Panc1 (cell line): ENCODE measurements around the gene DGCR6L. TPM values are rescaled to one million over a fixed set of nuclear protein-coding genes. Genes with fewer than 3 reads are reported as not detected.
"Not testable (repeated sequence)": the region's sequence is repeated elsewhere in the genome, so short reads cannot be mapped to it uniquely, and the experiment has no call there.

Experiments
- ATAC-seq: fragments of 200-7000 bp; cut with Tn5 transposase; 2 replicates; pipeline ENCODE4 v1.9.1; 2020; ENCODE audit warnings: mild to moderate bottlenecking, moderate library complexity
- BruUV-seq: library from RNA; stranded (reverse); fragments of 400-500 nt; replicated peaks from 2 replicates; lab custom pipeline; 2021; lab: Mats Ljungman, UMichigan
- CTCF ChIA-PET: fragments of 300-600 bp; sonication (Branson Sonifier 250); formaldehyde crosslinking; loops from one replicate; lab custom pipeline; 2022; ENCODE audit warnings: antibody characterized with exemption; lab: Charles Lee
- POLR2A ChIA-PET: fragments of 300-600 bp; sonication (Branson Sonifier 250); formaldehyde crosslinking; loops from one replicate; lab custom pipeline; 2022; ENCODE audit warnings: antibody characterized with exemption; lab: Charles Lee
- DNase-seq: peaks from one replicate; pipeline ENCODE4 v3.0.0-alpha.2; 2010; ENCODE audit warnings: low read depth, low spot score
- H3K27ac ChIP-seq: 2 replicates; pipeline ENCODE4 v1.5.1; 2011; ENCODE audit warnings: mild to moderate bottlenecking, low read length, inconsistent platforms
- H3K27me3 ChIP-seq: fragments of 200-500 bp; sonication (Bioruptor generic); 2 replicates; pipeline ENCODE4 v1.6.0; 2014; ENCODE audit warnings: low read length, inconsistent platforms; ENCODE audit not compliant: control insufficient read depth, insufficient read depth
- H3K36me3 ChIP-seq: fragments of 200-500 bp; sonication (Bioruptor generic); 2 replicates; pipeline ENCODE4 v1.5.1; 2014; ENCODE audit warnings: inconsistent platforms, mild to moderate bottlenecking, low read length, moderate library complexity; ENCODE audit not compliant: control insufficient read depth, insufficient read depth
- H3K4me1 ChIP-seq: 2 replicates; pipeline ENCODE4 v1.5.1; 2011; ENCODE audit warnings: inconsistent platforms, mild to moderate bottlenecking, low read length, moderate library complexity; ENCODE audit not compliant: control insufficient read depth, insufficient read depth
- H3K4me3 ChIP-seq, 2 experiments: 2 replicates each; pipeline ENCODE4 v1.5.1; 2011 to 2012; ENCODE audit warnings: low read depth in 2 of 2, low read length in 2 of 2, mild to moderate bottlenecking in 2 of 2, inconsistent platforms in 1 of 2, moderate library complexity in 1 of 2
- H3K9me3 ChIP-seq: fragments of 200-500 bp; sonication (Bioruptor generic); 2 replicates; pipeline ENCODE4 v1.5.1; 2014; ENCODE audit warnings: low read depth, mild to moderate bottlenecking, inconsistent platforms, low read length, moderate library complexity; ENCODE audit not compliant: control insufficient read depth, insufficient read depth
- POLR2AphosphoS5 ChIP-seq: IDR thresholded peaks from 2 replicates; pipeline ENCODE4 v1.6.1; 2012; ENCODE audit warnings: mild to moderate bottlenecking, low read depth, low read length, moderate library complexity
- REST ChIP-seq, 2 experiments: IDR thresholded peaks; 2 replicates each; pipeline ENCODE4 v1.6.1; 2011 to 2012; ENCODE audit warnings: low read depth in 2 of 2, control low read depth in 1 of 2, low read length in 1 of 2, mild to moderate bottlenecking in 1 of 2, moderate library complexity in 1 of 2; ENCODE audit not compliant: insufficient read depth in 1 of 2
- SIN3A ChIP-seq: IDR thresholded peaks from 2 replicates; pipeline ENCODE4 v1.6.1; 2012; ENCODE audit warnings: low read depth, mild to moderate bottlenecking, low read length, moderate library complexity, borderline replicate concordance; ENCODE audit not compliant: insufficient read depth
- TCF7L2 ChIP-seq: IDR thresholded peaks from 2 replicates; pipeline ENCODE4 v1.6.1; 2011; ENCODE audit warnings: mild to moderate bottlenecking, low read depth, low read length, inconsistent platforms
- in situ Hi-C: cut with HindIII; loops from 2 replicates; pipeline ENCODE4 v1.10.0; 2016; ENCODE audit warnings: low sequenced_read_pairs, low pct_unique_long_range_greater_than_20kb
- intact Hi-C: fragments of 100-400 bp; cut with micrococcal nuclease; formaldehyde crosslinking; loops from one replicate; pipeline ENCODE4 v1.10.0; 2022; ENCODE audit not compliant: unreplicated experiment
- total RNA-seq: library from RNA; stranded (reverse); gene quantifications from one replicate; pipeline ENCODE4 v1.2.1, GENCODE V29; 2021; ENCODE audit not compliant: unreplicated experiment
- TF ChIP-seq, protein P1 (sequence below): fragments of 450-650 bp; IDR thresholded peaks from 2 replicates; pipeline ENCODE4 v1.5.1; 2017; ENCODE audit warnings: mild to moderate bottlenecking

DGCR6L gene
- total RNA-seq, 1 experiment from 2014 or later, result 43.5 TPM

DNA sequence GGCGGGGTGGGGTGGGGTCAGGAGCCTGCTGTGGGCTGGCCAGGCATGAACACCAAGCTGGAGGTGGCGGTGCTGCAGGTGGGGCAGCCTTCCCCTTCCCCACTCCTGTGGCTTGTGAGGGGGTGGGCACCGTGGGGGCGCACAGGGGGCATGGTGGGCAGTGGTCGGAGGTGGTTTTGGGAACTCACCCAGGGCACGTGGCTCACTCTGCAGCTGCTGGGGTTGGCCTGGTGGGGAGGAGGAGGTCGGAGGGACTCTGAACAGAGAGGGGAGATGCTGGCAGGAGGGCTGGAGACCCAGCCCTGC lies 16.7 kb downstream of the DGCR6L start:
- H3K27ac ChIP-seq, POLR2A ChIA-PET, BruUV-seq, H3K4me3 ChIP-seq, DNase-seq, H3K36me3 ChIP-seq, ATAC-seq, H3K9me3 ChIP-seq, intact Hi-C loops, H3K4me1 ChIP-seq, H3K27me3 ChIP-seq, in situ Hi-C loops, CTCF ChIA-PET: not testable (repeated sequence)

DNA sequence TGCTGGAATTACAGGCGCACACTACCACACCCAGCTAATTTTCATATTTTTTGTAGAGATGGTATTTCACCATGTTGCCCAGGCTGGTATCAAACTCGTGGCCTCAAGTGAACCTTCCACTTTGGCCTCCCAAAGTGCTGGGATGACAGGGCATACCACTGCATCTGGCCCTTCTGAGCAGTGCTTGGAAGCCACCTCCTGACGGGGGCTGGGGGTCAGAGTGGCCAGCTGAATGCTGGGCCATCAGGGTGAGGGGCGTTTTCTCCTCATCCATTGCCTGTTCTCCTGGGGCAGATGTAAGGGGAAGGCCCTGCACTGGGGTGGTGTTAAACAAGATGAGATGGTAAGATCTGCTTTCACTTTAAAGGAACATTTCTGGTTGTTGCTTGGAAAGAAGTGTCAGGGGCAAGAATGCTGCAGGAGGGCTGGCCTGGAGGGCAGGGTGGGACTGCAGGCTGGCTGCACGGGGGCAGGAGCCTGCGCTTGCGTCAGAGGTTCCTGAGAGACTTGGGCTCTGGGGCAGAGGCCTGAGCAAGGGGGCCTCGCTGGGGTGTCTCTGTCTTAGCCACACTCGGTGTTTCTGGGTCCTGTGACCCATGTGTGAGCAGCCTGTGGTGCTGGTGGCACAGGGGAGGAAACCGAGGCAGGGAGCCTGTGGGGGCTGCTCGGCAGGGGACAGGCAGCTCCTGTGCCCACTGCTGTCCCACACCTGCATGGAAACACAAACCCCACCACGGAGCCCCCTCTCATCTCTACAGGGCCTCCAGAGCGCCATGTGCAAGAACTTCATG lies 17.2 kb downstream of the DGCR6L start:
- Histone ChIP-seq H3K9me3 (no peaks in the 10 kb centered on the region), H3K36me3 (no peaks in the 10 kb centered on the region), H3K27ac (no peak overlapping the region), H3K4me3 (no peak overlapping the region), H3K27me3 (no peaks in the 10 kb centered on the region), H3K4me1 (no peaks in the 10 kb centered on the region)
- DNase-seq, result no peak
- intact Hi-C loops, result no loop called here
- CTCF ChIA-PET, result no interaction called here
- TF ChIP-seq POLR2AphosphoS5, result no peak
- no peak for TF ChIP-seq SIN3A
- TF ChIP-seq, protein P1, sequence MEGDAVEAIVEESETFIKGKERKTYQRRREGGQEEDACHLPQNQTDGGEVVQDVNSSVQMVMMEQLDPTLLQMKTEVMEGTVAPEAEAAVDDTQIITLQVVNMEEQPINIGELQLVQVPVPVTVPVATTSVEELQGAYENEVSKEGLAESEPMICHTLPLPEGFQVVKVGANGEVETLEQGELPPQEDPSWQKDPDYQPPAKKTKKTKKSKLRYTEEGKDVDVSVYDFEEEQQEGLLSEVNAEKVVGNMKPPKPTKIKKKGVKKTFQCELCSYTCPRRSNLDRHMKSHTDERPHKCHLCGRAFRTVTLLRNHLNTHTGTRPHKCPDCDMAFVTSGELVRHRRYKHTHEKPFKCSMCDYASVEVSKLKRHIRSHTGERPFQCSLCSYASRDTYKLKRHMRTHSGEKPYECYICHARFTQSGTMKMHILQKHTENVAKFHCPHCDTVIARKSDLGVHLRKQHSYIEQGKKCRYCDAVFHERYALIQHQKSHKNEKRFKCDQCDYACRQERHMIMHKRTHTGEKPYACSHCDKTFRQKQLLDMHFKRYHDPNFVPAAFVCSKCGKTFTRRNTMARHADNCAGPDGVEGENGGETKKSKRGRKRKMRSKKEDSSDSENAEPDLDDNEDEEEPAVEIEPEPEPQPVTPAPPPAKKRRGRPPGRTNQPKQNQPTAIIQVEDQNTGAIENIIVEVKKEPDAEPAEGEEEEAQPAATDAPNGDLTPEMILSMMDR, result no peak
- no peak for TF ChIP-seq REST (IDR thresholded peaks at IDR 0.05; ENCODE audit: insufficient read depth in 1 of 2, low read depth in 2 of 2, low read length in 1 of 2)
- TF ChIP-seq TCF7L2, result no peak
- no TSS peak for BruUV-seq
- in situ Hi-C loops, result no loop called here
- no peak for ATAC-seq
- POLR2A ChIA-PET, result no interaction called here

- ATAC-seq (peak; percentile 52), DNase-seq (no peak)
- no TSS peak for BruUV-seq
- ChIA-PET CTCF (no interaction called here), POLR2A (no interaction called here)
- Histone ChIP-seq H3K36me3 (no peaks in the 10 kb centered on the region), H3K9me3 (no peaks in the 10 kb centered on the region), H3K4me1 (no peaks in the 10 kb centered on the region), H3K4me3 (peak overlapping the region; percentile 42 to 46), H3K27me3 (no peaks in the 10 kb centered on the region), H3K27ac (no peak overlapping the region)
- intact Hi-C loops, result no loop called here
- 0 out of 2 replicates have a peak, but pooled peaks have one; percentile 13 for TF ChIP-seq SIN3A
- TF ChIP-seq, protein P1, result no peak
- in situ Hi-C loops, result no loop called here
Observed at GRCh38 chr22:20299746-20300136, 20.1 kb downstream of the DGCR6L start.
